IMR-90 (cell line): Measurements from ENCODE around the gene PIP5K1B. TPM values are rescaled to one million over a fixed set of nuclear protein-coding genes. Genes with fewer than 3 reads are reported as not detected.

Experiments
- ATAC-seq: fragments of 200-7000 bp; cut with Tn5 transposase; 2 replicates; pipeline ENCODE4 v1.9.1; 2020; ENCODE audit warnings: low read depth, mild to moderate bottlenecking, moderate library complexity
- BruUV-seq: library from RNA; stranded (reverse); fragments of 400-500 nt; replicated peaks from 2 replicates; lab custom pipeline; 2021; lab: Mats Ljungman, UMichigan
- CTCF ChIA-PET: fragments of 300-600 bp; formaldehyde crosslinking; extraction: SDS; loops from one replicate; lab custom pipeline; 2021; ENCODE audit warnings: antibody characterized with exemption; lab: Yijun Ruan, JAX
- POLR2A ChIA-PET: fragments of 300-600 bp; sonication (Branson Sonifier 250); formaldehyde crosslinking; loops from one replicate; lab custom pipeline; 2022; ENCODE audit warnings: antibody characterized with exemption; ENCODE audit not compliant: unreplicated experiment; lab: Charles Lee
- DNase-seq: peaks from one replicate; pipeline ENCODE4 v3.0.0; 2013
- H2AFZ ChIP-seq: replicated peaks from 2 replicates; pipeline ENCODE3; 2013; ENCODE audit warnings: low read length, mild to moderate bottlenecking; ENCODE audit not compliant: poor library complexity
- H2AK5ac ChIP-seq: 2 replicates; pipeline ENCODE4 v1.6.1; 2013; ENCODE audit warnings: low read depth, low read length, inconsistent platforms
- H2AK9ac ChIP-seq: replicated peaks from 2 replicates; pipeline ENCODE3; 2013; ENCODE audit warnings: mild to moderate bottlenecking, low read depth, low read length, moderate library complexity; ENCODE audit not compliant: poor library complexity
- H2BK120ac ChIP-seq: 2 replicates; pipeline ENCODE4 v1.6.1; 2013; ENCODE audit warnings: low read depth, low read length, inconsistent platforms
- H2BK15ac ChIP-seq: 3 replicates; pipeline ENCODE4 v1.6.1; 2013; ENCODE audit warnings: low read depth, low read length, inconsistent platforms
- H2BK20ac ChIP-seq: 2 replicates; pipeline ENCODE4 v1.6.1; 2013; ENCODE audit warnings: low read depth, mild to moderate bottlenecking, inconsistent platforms, low read length, moderate library complexity
- H2BK5ac ChIP-seq: 2 replicates; pipeline ENCODE4 v1.6.1; 2013; ENCODE audit warnings: mild to moderate bottlenecking, low read depth, low read length, inconsistent platforms; ENCODE audit not compliant: poor library complexity, severe bottlenecking
- H3K14ac ChIP-seq: replicated peaks from 2 replicates; pipeline ENCODE4 v1.6.1; 2013; ENCODE audit warnings: low read depth, low read length, inconsistent platforms
- H3K18ac ChIP-seq: 2 replicates; pipeline ENCODE4 v1.6.1; 2013; ENCODE audit warnings: low read depth, low read length, control low read depth
- H3K23ac ChIP-seq: 2 replicates; pipeline ENCODE4 v1.6.1; 2013; ENCODE audit warnings: low read depth, low read length, inconsistent platforms
- H3K27ac ChIP-seq: 2 replicates; pipeline ENCODE4 v1.5.1; 2013; ENCODE audit warnings: mild to moderate bottlenecking, control low read depth, low read length; ENCODE audit not compliant: insufficient read depth
- H3K27me3 ChIP-seq: 2 replicates; pipeline ENCODE4 v1.6.1; 2013; ENCODE audit warnings: low read length; ENCODE audit not compliant: control insufficient read depth, insufficient read depth
- H3K36me3 ChIP-seq: 2 replicates; pipeline ENCODE4 v1.6.1; 2013; ENCODE audit warnings: low read length, mixed read lengths; ENCODE audit not compliant: control insufficient read depth, insufficient read depth
- H3K4ac ChIP-seq: 2 replicates; pipeline ENCODE4 v1.6.1; 2013; ENCODE audit warnings: low read depth, low read length, inconsistent platforms
- H3K4me1 ChIP-seq: 2 replicates; pipeline ENCODE4 v1.6.1; 2013; ENCODE audit warnings: low read length, mixed read lengths; ENCODE audit not compliant: control insufficient read depth, insufficient read depth
- H3K4me2 ChIP-seq: 2 replicates; pipeline ENCODE4 v1.6.1; 2013; ENCODE audit warnings: low read depth, mild to moderate bottlenecking, control low read depth, low read length, moderate library complexity
- H3K4me3 ChIP-seq: 2 replicates; pipeline ENCODE4 v1.5.1; 2013; ENCODE audit warnings: low read depth, mild to moderate bottlenecking, control low read depth, low read length, moderate library complexity; ENCODE audit not compliant: insufficient read depth
- H3K56ac ChIP-seq: 2 replicates; pipeline ENCODE4 v1.6.1; 2013; ENCODE audit warnings: low read length, inconsistent platforms; ENCODE audit not compliant: insufficient read depth; ENCODE audit errors: extremely low read depth
- H3K79me1 ChIP-seq, 2 experiments: 2 replicates each; pipeline ENCODE4 v1.6.1; 2013; ENCODE audit warnings: low read length in 2 of 2, inconsistent platforms in 1 of 2, low read depth in 1 of 2
- H3K9ac ChIP-seq: 2 replicates; pipeline ENCODE4 v1.6.1; 2013; ENCODE audit warnings: low read depth, low read length, control low read depth
- H3K9me1 ChIP-seq: 2 replicates; pipeline ENCODE4 v1.6.1; 2013; ENCODE audit warnings: low read length, inconsistent platforms; ENCODE audit not compliant: insufficient read depth
- H3K9me3 ChIP-seq: 2 replicates; pipeline ENCODE4 v1.6.1; 2013; ENCODE audit warnings: low read length; ENCODE audit not compliant: control insufficient read depth, insufficient read depth
- H4K20me1 ChIP-seq: 2 replicates; pipeline ENCODE4 v1.6.1; 2013; ENCODE audit warnings: low read length, inconsistent platforms; ENCODE audit not compliant: insufficient read depth
- H4K5ac ChIP-seq: 2 replicates; pipeline ENCODE4 v1.6.1; 2013; ENCODE audit warnings: mild to moderate bottlenecking, low read depth, low read length, control low read depth
- H4K8ac ChIP-seq, 2 experiments: 2 replicates each; pipeline ENCODE4 v1.6.1; 2013; ENCODE audit warnings: low read depth in 2 of 2, low read length in 2 of 2, control low read depth in 1 of 2, inconsistent platforms in 1 of 2
- H4K91ac ChIP-seq: 2 replicates; pipeline ENCODE4 v1.6.1; 2013; ENCODE audit warnings: low read depth, low read length, inconsistent platforms; ENCODE audit not compliant: insufficient read depth
- BHLHE40 ChIP-seq: fragments of 150-350 bp; IDR thresholded peaks from 2 replicates; pipeline ENCODE4 v1.6.1; 2016; ENCODE audit warnings: mild to moderate bottlenecking, low read depth, low read length
- CEBPB ChIP-seq: IDR thresholded peaks from 2 replicates; pipeline ENCODE4 v1.6.1; 2012; ENCODE audit warnings: low read depth, low read length, improper control_type of control experiment
- CHD1 ChIP-seq: IDR thresholded peaks from 2 replicates; pipeline ENCODE4 v1.6.1; 2012; ENCODE audit warnings: low read depth, low read length, improper control_type of control experiment
- CTCF ChIP-seq: conservative IDR thresholded peaks from 2 replicates; pipeline ENCODE4 v1.5.1; 2012; ENCODE audit warnings: mild to moderate bottlenecking, low read depth, low read length, improper control_type of control experiment
- ELK1 ChIP-seq: fragments of 150-350 bp; IDR thresholded peaks from 2 replicates; pipeline ENCODE4 v1.6.1; 2016; ENCODE audit warnings: low read depth, mild to moderate bottlenecking, low read length, moderate library complexity, borderline replicate concordance
- FOS ChIP-seq: fragments of 150-350 bp; IDR thresholded peaks from 2 replicates; pipeline ENCODE4 v1.6.1; 2016; ENCODE audit warnings: low read depth, low read length
- MAFK ChIP-seq: IDR thresholded peaks from 2 replicates; pipeline ENCODE4 v1.6.1; 2012; ENCODE audit warnings: low read depth, low read length, improper control_type of control experiment
- MAZ ChIP-seq: IDR thresholded peaks from 2 replicates; pipeline ENCODE4 v1.6.1; 2012; ENCODE audit warnings: low read depth, mild to moderate bottlenecking, low read length, improper control_type of control experiment, moderate library complexity, borderline replicate concordance
- MXI1 ChIP-seq: IDR thresholded peaks from 2 replicates; pipeline ENCODE4 v1.6.1; 2012; ENCODE audit warnings: low read depth, mild to moderate bottlenecking, low read length, moderate library complexity, borderline replicate concordance
- NFE2L2 ChIP-seq: fragments of 150-350 bp; IDR thresholded peaks from 2 replicates; pipeline ENCODE4 v1.6.1; 2016; ENCODE audit warnings: low read depth, mild to moderate bottlenecking, low read length
- POLR2A ChIP-seq: IDR thresholded peaks from 2 replicates; pipeline ENCODE4 v1.6.1; 2012; ENCODE audit warnings: mild to moderate bottlenecking, low read depth, low read length
- RAD21 ChIP-seq: IDR thresholded peaks from 2 replicates; pipeline ENCODE4 v1.6.1; 2012; ENCODE audit warnings: low read length, improper control_type of control experiment
- RCOR1 ChIP-seq: IDR thresholded peaks from 2 replicates; pipeline ENCODE4 v1.6.1; 2012; ENCODE audit warnings: mild to moderate bottlenecking, low read length, improper control_type of control experiment; ENCODE audit not compliant: insufficient replicate concordance
- RFX5 ChIP-seq: IDR thresholded peaks from 2 replicates; pipeline ENCODE4 v1.8.0; 2012; ENCODE audit warnings: low read depth, mild to moderate bottlenecking, low read length, moderate library complexity
- SMC3 ChIP-seq: fragments of 150-350 bp; IDR thresholded peaks from 2 replicates; pipeline ENCODE4 v1.6.1; 2016; ENCODE audit warnings: low read depth, mild to moderate bottlenecking, antibody characterized with exemption, low read length, moderate library complexity
- USF2 ChIP-seq: fragments of 150-350 bp; IDR thresholded peaks from 2 replicates; pipeline ENCODE4 v1.6.1; 2017; ENCODE audit warnings: mild to moderate bottlenecking, antibody characterized with exemption, low read length, low read depth
- WGBS, 2 experiments: methylation state at CpG; one replicate each; pipeline versions ENCODE4 v1.1.5 to v1.1.7; 2013; ENCODE audit warnings: missing lambda C conversion rate in 2 of 2; ENCODE audit not compliant: insufficient read length in 1 of 2; ENCODE audit errors: extremely low coverage in 2 of 2; 5-methylcytosine and 5-hydroxymethylcytosine counted together
- dilution Hi-C: fragments of 300-500 bp; cut with HindIII; formaldehyde crosslinking; loops from one replicate; pipeline ENCODE4 v1.14.3; 2018; ENCODE audit warnings: low sequenced_read_pairs; ENCODE audit not compliant: unreplicated experiment
- in situ Hi-C: fragments of 300-500 bp; cut with MboI; formaldehyde crosslinking; loops from 3 replicates; pipeline ENCODE4 v1.14.3; 2019; ENCODE audit warnings: low sequenced_read_pairs, inconsistent platforms, mixed read lengths
- intact Hi-C: fragments of 100-400 bp; cut with micrococcal nuclease; formaldehyde crosslinking; loops from 2 replicates; pipeline ENCODE4 v1.10.0; 2022
- polyA plus RNA-seq, 3 experiments: library from polyadenylated mRNA; depleted of rRNA; stranded (reverse); fragments of >200 nt; gene quantifications; 2 replicates each; pipeline ENCODE4 v1.2.3, GENCODE V29; 2012; ENCODE audit warnings: low replicate concordance in 1 of 3
- total RNA-seq: library from RNA; depleted of rRNA; stranded (reverse); fragments of >200 nt; gene quantifications from 2 replicates; pipeline ENCODE4 v1.2.3, GENCODE V29; 2012

The PIP5K1B gene
- total and polyA plus RNA-seq, 2 of the 4 experiments (the other 2 are of a cell fraction): not detected

- ChIA-PET CTCF (no interaction called here), POLR2A (no interaction called here)
- no peak overlapping the region for H2BK15ac ChIP-seq
- no peak overlapping the region for H2AFZ ChIP-seq
- H4K91ac ChIP-seq: no peak overlapping the region
- in situ Hi-C loops: no loop called here
- no peaks in the 10 kb centered on the region for H3K4me1 ChIP-seq
- dilution Hi-C loops: no loop called here
- DNase-seq (no peak), ATAC-seq (no peak)
- no peak overlapping the region for H3K4me3 ChIP-seq
- H3K14ac ChIP-seq: no peak overlapping the region
- no peak overlapping the region for H2BK20ac ChIP-seq
- no peaks in the 10 kb centered on the region for H4K20me1 ChIP-seq
- H3K56ac ChIP-seq: no peak overlapping the region
- no peak overlapping the region for H3K4ac ChIP-seq
- H3K27ac ChIP-seq: no peak overlapping the region
- no peak overlapping the region for H2BK5ac ChIP-seq
- H3K9me1 ChIP-seq: no peaks in the 10 kb centered on the region
- no peak overlapping the region for H2AK5ac ChIP-seq
- H2BK120ac ChIP-seq: no peak overlapping the region
- no peak overlapping the region for H3K23ac ChIP-seq
- no peaks in the 10 kb centered on the region for H3K79me1 ChIP-seq
- BruUV-seq: no TSS peak
- H4K8ac ChIP-seq: no peak overlapping the region
- intact Hi-C loops: no loop called here
- peaks cover 3% of the 10 kb centered on the region for H3K27me3 ChIP-seq
- H3K4me2 ChIP-seq: no peak overlapping the region
- H4K5ac ChIP-seq: no peak overlapping the region
- no peak for TF ChIP-seq RFX5
- TF ChIP-seq POLR2A: no peak
- TF ChIP-seq CTCF: no peak
- no peak for TF ChIP-seq BHLHE40
- no peak for TF ChIP-seq SMC3
- no peak for TF ChIP-seq CEBPB
- no peak for TF ChIP-seq NFE2L2
- no peak for TF ChIP-seq CHD1
- TF ChIP-seq USF2: no peak
- no peak for TF ChIP-seq MXI1
- TF ChIP-seq RCOR1: no peak
- no peak for TF ChIP-seq FOS
- TF ChIP-seq RAD21: no peak
- no peak for TF ChIP-seq MAZ
- TF ChIP-seq ELK1: no peak
- TF ChIP-seq MAFK: no peak
- no peaks in the 10 kb centered on the region for H3K36me3 ChIP-seq
- H2AK9ac ChIP-seq: no peak overlapping the region
- H3K9me3 ChIP-seq: no peaks in the 10 kb centered on the region
- no peak overlapping the region for H3K9ac ChIP-seq
- H3K18ac ChIP-seq: no peak overlapping the region
- no CpG with 5 or more reads among the region's 3 CpGs for WGBS, 2 experiments
These were observed 101.0 kb downstream of the PIP5K1B start for GRCh38 chr9:68805890-68806517.
